Activated CD4-positive, alpha-beta T cell treated with anti-CD3 and anti-CD28 coated beads, Interleukin-2, amount 50 U/mL, for 24 hours (primary cell): Measurements from ENCODE around the gene ATP2B1.
"Not testable (repeated sequence)": the region's sequence is repeated elsewhere in the genome, so short reads cannot be mapped to it uniquely, and the experiment has no call there.

Experiments used
- DNase-seq, 2 donors: peaks; one replicate each; pipeline ENCODE4 v3.0.0-alpha.2; 2020; ENCODE audit warnings: low read depth in 1 of 2, low spot score in 1 of 2

ATP2B1 gene

GRCh38 chr12:89717759-89718523 lies 9.3 kb upstream of the ATP2B1 start:
- DNase-seq = no peak

GRCh38 chr12:89712706-89713105 lies 4.1 kb upstream of the ATP2B1 start:
- no peak for DNase-seq

DNA sequence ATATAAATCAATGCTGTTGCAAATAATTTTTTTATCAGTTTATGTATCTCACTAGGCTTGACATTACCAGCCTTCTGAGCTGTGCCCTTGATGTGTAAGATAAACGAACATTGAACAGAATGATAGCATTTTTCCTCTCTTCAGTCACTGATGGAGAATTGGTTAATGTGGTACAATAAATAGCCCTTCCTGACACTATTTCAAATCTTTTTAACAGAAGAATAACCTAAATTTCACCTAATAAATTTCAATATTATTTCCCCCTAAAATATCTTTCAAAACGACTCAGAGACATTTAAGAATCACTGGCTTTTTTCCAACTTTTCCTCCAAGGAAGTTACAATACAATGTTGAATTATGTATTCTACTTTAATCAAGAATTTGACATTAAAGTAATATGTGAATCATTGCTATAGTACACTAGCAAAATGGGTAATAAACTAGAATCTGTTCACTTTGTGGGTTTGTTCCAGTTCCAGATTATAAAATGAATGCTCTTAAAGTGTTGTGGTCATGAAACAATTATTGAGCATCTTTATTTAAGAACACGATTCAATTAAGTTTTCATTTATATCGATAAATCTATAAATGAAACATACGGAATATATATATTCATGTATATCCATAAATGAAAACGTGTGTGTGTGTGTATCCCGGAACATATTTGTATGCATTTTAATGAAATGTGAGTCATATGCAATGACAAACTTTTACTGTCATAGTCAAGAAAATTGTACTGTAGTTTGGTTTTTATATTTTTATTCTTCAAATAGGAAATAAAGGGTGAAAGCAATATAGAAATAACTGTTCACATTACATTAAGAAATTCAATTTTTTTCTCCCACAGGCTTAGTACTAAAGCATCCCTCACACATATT lies 2.5 kb upstream of the ATP2B1 start:
- DNase-seq = no peak

DNA sequence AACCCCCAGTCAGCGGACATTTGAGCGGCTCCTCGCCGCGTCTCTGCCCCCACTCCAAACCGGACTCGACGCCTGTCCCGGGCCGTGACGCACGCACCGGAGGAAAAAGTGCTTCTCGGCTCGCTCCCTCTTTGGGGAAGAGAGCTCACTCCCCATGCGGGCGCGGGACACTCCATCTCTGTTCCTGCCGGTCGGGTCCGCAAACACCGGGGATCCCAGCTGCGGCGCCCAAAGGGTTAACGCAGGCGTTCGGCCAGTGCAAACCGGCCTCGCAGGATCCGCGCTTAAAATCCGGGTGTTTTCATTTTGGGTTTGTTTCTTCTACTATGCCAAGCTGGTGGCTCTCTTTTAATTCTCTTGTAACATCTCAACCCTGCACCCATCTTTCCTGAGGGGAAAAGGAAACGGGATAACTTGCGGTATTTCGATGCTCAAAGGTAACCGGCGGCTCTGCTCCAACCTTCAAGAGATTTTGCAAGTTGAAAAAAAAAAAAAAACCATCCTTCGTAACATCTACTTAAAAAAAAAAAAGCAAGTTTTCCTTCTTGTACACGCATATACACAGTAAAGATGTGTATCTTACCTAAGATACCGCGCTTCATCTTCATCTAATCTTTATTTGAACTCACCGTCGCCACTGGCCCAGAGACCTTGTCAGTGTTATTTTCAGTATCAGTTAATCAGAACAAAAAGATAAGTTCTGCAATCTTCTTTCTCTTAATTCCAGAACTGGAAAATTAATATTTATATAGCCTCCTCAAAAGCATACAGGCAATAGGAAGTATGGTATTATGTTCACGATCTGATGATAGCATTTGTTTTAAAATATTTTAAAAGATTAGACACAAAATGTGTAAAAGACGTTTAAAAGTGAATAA lies 1.6 kb upstream of the ATP2B1 start:
- DNase-seq = peak in 1 of 2 donors; percentile 11

DNA sequence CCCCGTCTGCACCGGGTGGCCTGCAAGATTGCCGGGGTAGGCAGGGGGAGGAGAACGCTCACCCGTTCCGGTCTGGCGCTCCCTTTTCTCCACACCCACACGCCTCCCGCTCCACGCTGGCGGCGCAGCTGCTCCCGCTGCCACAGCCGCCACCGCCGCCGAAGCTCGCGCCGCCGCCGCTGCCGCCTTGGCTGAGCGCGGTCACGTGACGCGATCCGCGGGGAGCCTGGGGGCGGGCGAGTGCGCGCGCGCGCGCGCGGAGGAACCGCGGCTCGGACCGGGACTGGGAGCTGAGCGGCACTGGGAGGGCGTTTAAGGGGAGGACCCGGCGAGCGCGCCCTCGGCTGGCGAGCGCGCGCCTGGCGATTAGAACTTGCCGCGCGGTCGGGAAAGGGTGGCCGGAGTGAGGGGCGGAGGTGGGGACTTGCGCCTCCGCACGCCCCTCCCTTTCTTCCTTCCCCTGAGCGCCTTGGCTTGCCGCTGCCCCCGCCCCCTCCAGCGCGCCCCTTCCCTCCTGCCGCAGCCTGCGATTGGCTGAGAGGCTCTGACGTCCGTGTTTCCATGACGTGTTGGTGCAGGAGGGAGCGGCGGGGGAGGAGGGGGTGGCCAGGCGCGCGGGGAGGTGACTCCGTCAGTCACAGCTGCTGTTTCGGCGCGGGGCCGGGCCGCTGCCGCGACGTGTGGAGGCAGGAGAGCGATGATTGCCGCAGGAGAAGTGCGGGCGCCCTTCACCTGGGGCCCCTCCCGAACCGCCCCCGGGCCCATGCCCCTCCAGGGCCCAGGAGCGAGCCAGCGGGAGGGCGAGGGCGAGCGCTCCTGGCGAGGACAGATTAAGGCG lies 738 bp upstream of the ATP2B1 start:
- DNase-seq = peak; percentile 97 to 99

- peak; percentile 18 to 21 for DNase-seq
These were observed 704 bp downstream of the ATP2B1 start for GRCh38 chr12:89707703-89708564.

DNA sequence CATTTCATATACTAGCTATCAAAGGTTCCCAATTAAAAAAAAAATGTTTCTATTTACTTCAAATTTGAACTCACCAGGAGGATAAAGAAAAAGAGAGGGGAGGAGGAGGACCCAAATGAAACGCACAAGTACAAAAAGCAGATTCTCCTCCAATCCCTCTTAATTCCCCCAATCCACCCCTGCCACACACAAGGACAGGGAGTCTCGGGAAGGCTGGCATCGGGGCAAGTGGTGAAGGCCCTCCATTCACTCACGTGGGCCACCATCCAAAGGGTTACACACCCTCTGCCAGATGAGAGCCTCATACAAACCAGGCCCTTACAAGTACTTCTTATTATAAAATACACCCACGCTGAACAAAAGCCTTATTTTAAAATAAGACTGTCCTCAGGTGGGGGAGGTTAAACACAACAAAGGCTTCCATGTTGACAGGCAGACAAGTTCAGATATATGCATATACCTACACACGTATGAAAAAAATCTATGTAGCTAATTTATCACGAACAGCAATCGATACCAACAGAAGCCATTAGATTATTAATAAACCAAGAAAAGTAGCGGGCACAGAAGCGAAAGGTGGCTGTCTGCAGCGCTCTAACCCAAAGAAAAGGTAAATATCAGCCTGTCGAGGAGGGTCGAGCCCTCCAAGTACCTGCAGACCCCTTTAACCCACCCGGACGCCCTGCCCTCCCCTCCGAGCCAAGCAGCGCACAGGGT lies 1.5 kb downstream of the ATP2B1 start:
- DNase-seq = no peak

DNA sequence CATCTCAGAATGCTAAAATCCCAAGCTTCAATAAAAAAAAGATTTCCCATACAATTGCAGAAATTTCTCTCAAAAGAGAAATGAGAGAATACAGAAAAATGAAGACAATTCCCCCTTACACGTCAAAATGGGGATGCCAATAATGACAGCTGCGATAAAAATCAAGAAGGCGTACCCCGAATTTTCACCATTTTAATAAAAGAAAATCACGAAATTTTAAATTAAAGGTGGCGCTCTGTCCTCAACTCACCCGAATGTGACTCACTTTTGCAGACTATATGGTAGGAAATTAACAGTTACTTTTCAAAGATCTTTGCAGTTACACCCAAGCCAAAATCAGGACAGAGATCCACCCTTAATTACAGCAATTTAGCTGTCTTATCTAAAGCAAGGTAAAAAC lies 2.1 kb downstream of the ATP2B1 start:
- no peak for DNase-seq

DNA sequence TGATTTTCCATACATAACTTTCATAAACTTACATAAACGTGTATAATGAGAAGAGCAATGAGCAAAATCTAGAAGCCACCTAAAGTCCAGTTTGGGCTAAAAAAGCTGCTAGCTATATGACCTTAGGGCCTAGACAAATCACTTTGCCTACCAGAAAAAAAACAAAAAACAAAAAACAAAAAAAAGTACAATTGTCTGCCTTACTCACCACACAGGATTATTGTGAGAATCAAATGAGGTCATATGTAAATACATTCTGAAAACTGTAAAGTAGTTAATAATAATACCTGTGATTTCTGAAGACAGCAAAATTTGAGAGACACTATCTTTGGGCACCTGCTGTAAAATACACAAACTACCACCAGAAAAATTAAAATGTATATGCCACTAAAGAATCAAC lies 4.2 kb downstream of the ATP2B1 start:
- no peak for DNase-seq

DNA sequence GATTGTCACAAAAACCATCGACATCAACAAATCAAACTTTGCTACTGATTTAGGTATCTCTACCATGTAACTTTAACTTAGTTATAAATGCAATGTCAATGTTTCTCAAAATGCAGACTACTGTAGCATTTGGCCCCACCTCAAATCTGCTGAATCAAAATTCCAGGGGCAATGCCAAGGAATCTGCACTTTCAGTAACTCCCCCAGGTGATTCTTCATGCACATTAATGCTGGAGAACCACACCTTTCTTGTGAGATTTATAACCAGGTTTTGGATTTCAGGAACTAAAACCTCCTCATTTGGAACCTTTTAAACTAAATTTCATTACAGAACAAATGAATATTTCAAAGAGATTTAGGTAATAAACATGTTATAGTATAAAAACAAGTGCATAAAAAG lies 4.9 kb downstream of the ATP2B1 start:
- no peak for DNase-seq

- DNase-seq = no peak
These were observed 6.1 kb downstream of the ATP2B1 start for GRCh38 chr12:89702503-89702902.

- DNase-seq = no peak
These were observed 6.9 kb downstream of the ATP2B1 start for GRCh38 chr12:89701606-89702206.

DNA sequence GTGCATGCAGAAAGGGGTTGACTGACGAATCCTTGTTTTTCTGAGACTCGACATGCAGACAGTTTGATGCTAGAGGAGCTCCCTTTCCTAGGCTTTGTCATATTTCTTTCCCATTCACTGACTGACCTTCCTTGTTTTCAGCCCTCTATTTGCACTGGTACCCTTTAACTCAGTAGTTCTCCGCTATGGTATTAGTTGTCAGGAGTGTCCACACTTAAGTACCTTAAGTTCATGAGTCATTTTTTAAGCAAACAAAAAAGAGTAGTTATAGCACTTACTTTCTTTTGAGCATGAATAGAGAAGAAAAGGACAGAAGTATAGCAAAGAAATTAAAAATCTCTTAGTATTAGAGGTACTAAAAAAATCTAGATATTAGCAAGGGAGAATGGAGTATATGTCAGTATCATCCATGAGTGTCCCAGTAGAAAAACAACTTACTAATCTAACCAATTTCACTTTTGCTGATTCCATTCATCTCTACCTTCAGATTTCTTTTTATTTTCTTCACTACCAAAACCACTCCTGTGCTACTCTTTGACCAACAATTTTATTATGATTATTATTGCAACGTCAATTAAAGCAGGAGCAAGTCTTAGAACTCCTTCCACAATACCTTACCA lies 8.3 kb downstream of the ATP2B1 start:
- DNase-seq = no peak

DNA sequence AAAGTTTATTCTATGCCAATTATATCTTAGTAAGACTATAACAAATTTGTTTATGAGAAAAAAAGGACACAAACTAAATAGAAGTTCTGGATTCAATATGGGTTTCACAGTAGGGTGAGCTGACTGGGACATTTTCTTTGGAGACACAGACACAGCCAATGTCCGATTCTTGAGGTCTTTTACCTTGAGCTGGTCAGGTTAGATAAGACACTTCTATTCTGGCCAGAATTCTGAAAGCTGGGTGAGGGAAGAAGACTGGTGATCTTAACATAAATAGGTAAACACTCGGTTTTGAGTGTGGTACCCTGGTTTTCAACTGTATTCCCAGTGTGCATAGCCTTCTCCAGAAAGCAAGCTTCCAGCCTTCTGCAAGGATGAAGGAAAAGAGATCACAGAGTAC lies 10.0 kb downstream of the ATP2B1 start:
- no peak for DNase-seq

- not testable (repeated sequence) for DNase-seq
These were observed 10.9 kb downstream of the ATP2B1 start for GRCh38 chr12:89697728-89698127.

GRCh38 chr12:89697296-89697695 lies 11.3 kb downstream of the ATP2B1 start:
- DNase-seq = no peak

GRCh38 chr12:89695830-89696229 lies 12.8 kb downstream of the ATP2B1 start:
- DNase-seq = no peak

GRCh38 chr12:89695100-89695499 lies 13.5 kb downstream of the ATP2B1 start:
- DNase-seq = no peak
